Neural crest cell (in vitro differentiated cells): ENCODE results near the gene GEN1. TPM values are rescaled to one million over a fixed set of nuclear protein-coding genes. Genes with fewer than 3 reads are reported as not detected.
A peak's percentile ranks its signal among the peaks of the same experiment; 100 is the strongest.

Experiments
- DNase-seq: peaks from one replicate; pipeline ENCODE4 v3.0.0; 2021; ENCODE audit warnings: low read depth, mixed read lengths, low spot score
- H3K27ac Mint-ChIP-seq: one replicate; pipeline ENCODE4 v1.8.0; 2021; ENCODE audit warnings: mild to moderate bottlenecking, mixed read lengths; ENCODE audit not compliant: unreplicated experiment
- H3K27me3 Mint-ChIP-seq: 2 replicates; pipeline ENCODE4 v1.8.0; 2021; ENCODE audit warnings: low read depth, mild to moderate bottlenecking, mixed read lengths
- H3K36me3 Mint-ChIP-seq: 2 replicates; pipeline ENCODE4 v1.8.0; 2021; ENCODE audit warnings: low read depth, mild to moderate bottlenecking, mixed read lengths
- H3K4me1 Mint-ChIP-seq: 2 replicates; pipeline ENCODE4 v1.8.0; 2021; ENCODE audit warnings: mixed read lengths
- H3K4me3 Mint-ChIP-seq: one replicate; pipeline ENCODE4 v1.8.0; 2021; ENCODE audit warnings: mild to moderate bottlenecking, mixed read lengths
- H3K9me3 Mint-ChIP-seq: 2 replicates; pipeline ENCODE4 v1.8.0; 2021; ENCODE audit warnings: mixed read lengths
- total RNA-seq: library from RNA; stranded (reverse); gene quantifications from 2 replicates; pipeline ENCODE4 v1.2.1, GENCODE V29; 2021
- TF ChIP-seq, protein P1 (sequence below): fragments of 200-600 bp; sonication (generic); conservative IDR thresholded peaks from 2 replicates; pipeline ENCODE4 v1.5.0; 2021; ENCODE audit warnings: antibody characterized with exemption, mild to moderate bottlenecking

Gene GEN1
- total RNA-seq, 1 donor from 2014 or later, result 29.7 TPM

DNA sequence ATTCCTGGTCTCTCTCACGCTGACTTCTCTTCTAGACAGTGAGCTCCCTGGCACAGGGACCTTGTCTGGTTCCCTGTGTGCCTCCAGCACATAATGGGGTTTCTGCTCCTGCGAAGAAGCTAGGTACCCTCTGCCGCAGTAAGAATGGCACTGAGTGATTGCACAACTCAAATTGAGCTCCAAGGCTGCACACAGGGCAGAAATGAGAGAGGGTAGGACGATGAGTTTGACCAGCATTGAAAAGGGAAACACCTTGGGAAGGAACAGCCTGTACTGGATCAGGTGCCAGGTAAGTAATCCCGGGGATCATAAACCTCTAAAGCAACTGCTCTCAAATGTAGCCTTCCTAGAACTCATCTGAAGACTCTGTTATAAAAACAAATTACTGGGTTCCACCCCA, 41.4 kb downstream of the GEN1 start:
- TF ChIP-seq, protein P1, sequence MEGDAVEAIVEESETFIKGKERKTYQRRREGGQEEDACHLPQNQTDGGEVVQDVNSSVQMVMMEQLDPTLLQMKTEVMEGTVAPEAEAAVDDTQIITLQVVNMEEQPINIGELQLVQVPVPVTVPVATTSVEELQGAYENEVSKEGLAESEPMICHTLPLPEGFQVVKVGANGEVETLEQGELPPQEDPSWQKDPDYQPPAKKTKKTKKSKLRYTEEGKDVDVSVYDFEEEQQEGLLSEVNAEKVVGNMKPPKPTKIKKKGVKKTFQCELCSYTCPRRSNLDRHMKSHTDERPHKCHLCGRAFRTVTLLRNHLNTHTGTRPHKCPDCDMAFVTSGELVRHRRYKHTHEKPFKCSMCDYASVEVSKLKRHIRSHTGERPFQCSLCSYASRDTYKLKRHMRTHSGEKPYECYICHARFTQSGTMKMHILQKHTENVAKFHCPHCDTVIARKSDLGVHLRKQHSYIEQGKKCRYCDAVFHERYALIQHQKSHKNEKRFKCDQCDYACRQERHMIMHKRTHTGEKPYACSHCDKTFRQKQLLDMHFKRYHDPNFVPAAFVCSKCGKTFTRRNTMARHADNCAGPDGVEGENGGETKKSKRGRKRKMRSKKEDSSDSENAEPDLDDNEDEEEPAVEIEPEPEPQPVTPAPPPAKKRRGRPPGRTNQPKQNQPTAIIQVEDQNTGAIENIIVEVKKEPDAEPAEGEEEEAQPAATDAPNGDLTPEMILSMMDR, result no peak
- Mint-ChIP-seq H3K9me3 (no peaks in the 10 kb centered on the region), H3K4me1 (peaks cover 12% of the 10 kb centered on the region), H3K27me3 (no peaks in the 10 kb centered on the region), H3K27ac (no peak overlapping the region), H3K36me3 (no peaks in the 10 kb centered on the region), H3K4me3 (no peak overlapping the region)
- DNase-seq, result no peak

DNA sequence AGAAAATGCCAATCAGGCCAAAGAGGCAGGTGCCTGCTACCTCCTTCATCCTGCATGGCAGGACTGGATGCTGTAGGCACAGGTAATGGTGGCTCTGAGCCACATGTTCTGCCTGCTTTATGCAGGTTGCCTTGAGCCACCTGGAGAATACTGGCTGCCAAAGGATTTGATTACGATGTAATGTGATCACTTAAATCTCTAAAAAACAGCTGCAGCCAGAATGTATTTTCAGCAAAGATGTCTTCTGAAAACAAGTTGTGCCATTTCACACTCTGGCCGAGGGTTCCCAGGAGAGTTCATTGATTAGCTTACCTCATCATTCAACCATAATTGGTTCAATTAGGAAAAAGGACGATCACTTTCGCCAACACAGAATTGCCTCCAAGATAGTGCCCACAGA, 44.4 kb downstream of the GEN1 start:
- DNase-seq, result no peak
- Mint-ChIP-seq H3K4me3 (no peak overlapping the region), H3K9me3 (no peaks in the 10 kb centered on the region), H3K36me3 (no peaks in the 10 kb centered on the region), H3K27ac (no peak overlapping the region), H3K4me1 (peaks cover 25% of the 10 kb centered on the region), H3K27me3 (no peaks in the 10 kb centered on the region)
- TF ChIP-seq, protein P1, result no peak

DNA sequence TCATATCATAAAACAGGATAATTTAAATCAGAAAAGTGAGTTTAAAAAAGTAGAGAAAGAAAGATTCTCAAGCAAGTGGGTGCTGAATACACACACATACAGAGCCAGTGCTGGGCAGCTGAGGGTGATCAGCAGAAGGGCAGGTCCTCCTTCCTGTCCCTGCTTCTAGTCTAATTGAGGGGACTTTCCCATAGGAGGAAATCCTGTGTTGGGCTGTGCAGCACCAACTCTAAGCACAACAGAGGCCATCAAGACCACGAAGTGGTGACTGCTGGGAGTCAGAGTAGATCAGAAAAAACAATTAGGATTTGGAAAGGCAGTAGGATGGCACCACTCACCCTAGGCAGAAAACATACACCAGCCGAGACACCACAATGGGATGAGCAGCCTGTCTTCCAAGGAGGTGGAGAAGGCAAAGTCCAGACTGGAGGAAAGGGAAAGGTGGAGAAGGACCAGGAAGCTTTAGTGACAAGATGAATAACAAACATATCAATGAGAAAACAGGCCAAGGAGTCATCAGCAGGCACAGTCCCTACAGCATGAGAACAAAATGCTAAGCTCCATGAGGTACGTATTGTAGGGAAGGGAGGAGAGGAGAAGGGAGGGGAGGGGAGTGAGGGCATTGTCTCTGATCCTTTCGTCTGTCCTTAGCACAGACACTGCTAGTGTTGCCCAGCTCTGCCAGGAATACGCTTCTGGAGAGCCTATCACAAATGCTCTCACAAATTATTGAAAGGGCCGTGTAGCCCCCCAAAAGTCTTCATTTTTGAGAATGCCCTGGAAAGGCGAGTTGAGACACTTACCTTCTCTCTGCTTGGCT, 45.6 kb downstream of the GEN1 start:
- no peak for DNase-seq
- peak overlapping the region; percentile 82 for H3K27ac Mint-ChIP-seq
- no peaks in the 10 kb centered on the region for H3K9me3 Mint-ChIP-seq
- H3K27me3 Mint-ChIP-seq, result no peaks in the 10 kb centered on the region
- TF ChIP-seq, protein P1, result no peak
- H3K36me3 Mint-ChIP-seq, result no peaks in the 10 kb centered on the region
- no peak overlapping the region for H3K4me3 Mint-ChIP-seq
- H3K4me1 Mint-ChIP-seq, result peaks cover 25% of the 10 kb centered on the region

DNA sequence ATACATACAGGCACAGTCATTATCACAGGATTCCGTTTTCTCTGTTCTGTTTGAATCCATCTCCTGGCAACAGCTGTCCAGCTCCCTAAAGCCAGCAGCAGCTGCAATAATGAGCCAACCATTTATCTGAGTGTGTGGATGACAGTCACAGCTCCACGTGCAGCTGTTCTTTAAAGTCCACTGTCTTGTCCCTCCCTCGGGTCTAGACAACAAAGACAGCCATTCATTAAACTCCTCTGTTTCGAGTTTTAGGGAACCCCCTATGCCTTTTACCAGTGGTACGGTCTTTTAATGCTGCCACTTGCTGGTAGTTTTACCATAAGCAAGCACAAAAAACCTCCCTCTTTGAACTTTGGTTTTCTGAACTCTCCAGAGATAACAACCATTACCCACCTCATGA, 46.3 kb downstream of the GEN1 start:
- H3K4me3 Mint-ChIP-seq, result no peak overlapping the region
- no peaks in the 10 kb centered on the region for H3K9me3 Mint-ChIP-seq
- no peaks in the 10 kb centered on the region for H3K36me3 Mint-ChIP-seq
- peak; percentile 9 for DNase-seq
- H3K27me3 Mint-ChIP-seq, result no peaks in the 10 kb centered on the region
- peaks cover 25% of the 10 kb centered on the region for H3K4me1 Mint-ChIP-seq
- TF ChIP-seq, protein P1, result no peak
- H3K27ac Mint-ChIP-seq, result no peak overlapping the region

DNA sequence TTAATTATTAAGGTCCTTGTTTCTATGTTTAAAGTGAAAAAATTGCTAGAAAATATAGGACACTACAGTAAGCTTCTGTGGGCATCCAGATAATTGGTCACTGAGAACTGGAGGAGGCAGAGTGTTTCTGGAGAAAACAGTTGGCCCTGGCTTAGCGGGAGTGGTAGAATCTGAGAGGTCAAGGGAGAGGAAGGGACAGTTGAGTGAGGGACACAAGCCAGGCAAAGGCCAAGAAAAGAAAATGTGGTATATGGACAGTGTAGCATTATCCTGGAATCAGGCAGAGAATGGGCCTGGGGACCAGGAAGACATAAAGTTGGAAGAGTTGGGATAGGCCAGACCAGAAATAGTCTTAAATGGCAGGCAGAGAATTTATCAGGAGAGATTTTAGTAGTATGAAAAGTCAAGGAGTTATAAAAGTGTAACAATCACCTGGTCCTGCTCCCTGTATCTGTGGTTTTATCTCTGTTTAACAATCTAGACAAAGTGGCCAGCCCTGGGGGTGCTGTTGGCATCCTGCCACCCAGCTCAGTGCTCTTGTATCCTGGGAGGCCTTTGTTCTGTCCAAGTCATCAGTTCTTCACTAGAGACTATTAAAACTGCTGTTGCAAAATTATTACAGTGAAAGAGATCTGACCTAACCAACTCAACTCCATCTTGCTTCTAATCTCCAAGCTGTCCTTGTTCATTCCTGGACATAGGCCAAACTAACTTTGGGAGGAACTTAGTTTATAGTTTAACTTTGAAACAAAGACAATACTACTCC, 46.9 kb downstream of the GEN1 start:
- peaks cover 25% of the 10 kb centered on the region for H3K4me1 Mint-ChIP-seq
- no peak overlapping the region for H3K4me3 Mint-ChIP-seq
- no peak for DNase-seq
- no peaks in the 10 kb centered on the region for H3K9me3 Mint-ChIP-seq
- H3K27me3 Mint-ChIP-seq, result no peaks in the 10 kb centered on the region
- H3K36me3 Mint-ChIP-seq, result no peaks in the 10 kb centered on the region
- TF ChIP-seq, protein P1, result no peak
- H3K27ac Mint-ChIP-seq, result peak overlapping the region; percentile 88
